ENCODE data around the gene CBX2.

- TF ChIP-seq POLR2AphosphoS5 (IDR thresholded peaks at IDR 0.05) = no peak
- no peak for TF ChIP-seq CTCF (IDR thresholded peaks at IDR 0.05)
These were observed 32.4 kb downstream of the CBX2 start for GRCh38 chr17:79810130-79811010.
